A673 (cell line): ENCODE data around the gene S100A4.

ENCODE experiments used
- EZH2 ChIP-seq: fragments of 200-600 bp; sonication (generic); IDR thresholded peaks from 2 replicates; pipeline ENCODE4 v1.6.1; 2017; ENCODE audit warnings: borderline replicate concordance, low read depth, mild to moderate bottlenecking, mixed read lengths, antibody characterized with exemption, low read length; ENCODE audit not compliant: poor library complexity, severe bottlenecking
- TF ChIP-seq, protein P1 (sequence below): fragments of 300-800, 200-600 bp; sonication (generic); conservative IDR thresholded peaks from 2 replicates; pipeline ENCODE4 v1.5.1; 2017; ENCODE audit warnings: low read depth, mild to moderate bottlenecking, antibody characterized with exemption, low read length, moderate library complexity, mixed read lengths

DNA sequence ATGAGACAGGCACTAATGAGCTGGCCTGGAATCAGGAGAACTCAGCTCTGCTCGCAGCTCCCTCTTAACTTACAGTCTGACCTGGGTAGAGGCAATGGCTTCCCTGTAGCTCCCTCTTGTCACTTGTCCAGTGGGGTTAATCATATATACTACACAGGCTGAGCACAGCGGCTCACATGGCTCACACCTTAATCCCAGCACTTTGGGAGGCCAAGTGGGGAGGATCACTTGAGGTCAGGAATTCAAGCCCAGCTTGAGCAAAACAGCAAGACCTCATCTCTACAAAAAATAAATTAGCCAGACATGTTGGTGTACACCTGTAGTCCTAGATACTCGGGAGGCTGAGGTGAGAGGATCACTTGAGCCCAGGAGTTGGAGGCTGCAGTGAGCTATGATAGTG is 14.0 kb downstream of the S100A4 start:
- TF ChIP-seq, protein P1, sequence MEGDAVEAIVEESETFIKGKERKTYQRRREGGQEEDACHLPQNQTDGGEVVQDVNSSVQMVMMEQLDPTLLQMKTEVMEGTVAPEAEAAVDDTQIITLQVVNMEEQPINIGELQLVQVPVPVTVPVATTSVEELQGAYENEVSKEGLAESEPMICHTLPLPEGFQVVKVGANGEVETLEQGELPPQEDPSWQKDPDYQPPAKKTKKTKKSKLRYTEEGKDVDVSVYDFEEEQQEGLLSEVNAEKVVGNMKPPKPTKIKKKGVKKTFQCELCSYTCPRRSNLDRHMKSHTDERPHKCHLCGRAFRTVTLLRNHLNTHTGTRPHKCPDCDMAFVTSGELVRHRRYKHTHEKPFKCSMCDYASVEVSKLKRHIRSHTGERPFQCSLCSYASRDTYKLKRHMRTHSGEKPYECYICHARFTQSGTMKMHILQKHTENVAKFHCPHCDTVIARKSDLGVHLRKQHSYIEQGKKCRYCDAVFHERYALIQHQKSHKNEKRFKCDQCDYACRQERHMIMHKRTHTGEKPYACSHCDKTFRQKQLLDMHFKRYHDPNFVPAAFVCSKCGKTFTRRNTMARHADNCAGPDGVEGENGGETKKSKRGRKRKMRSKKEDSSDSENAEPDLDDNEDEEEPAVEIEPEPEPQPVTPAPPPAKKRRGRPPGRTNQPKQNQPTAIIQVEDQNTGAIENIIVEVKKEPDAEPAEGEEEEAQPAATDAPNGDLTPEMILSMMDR: no peak
- TF ChIP-seq EZH2: no peak
